SU-DHL-6 (cell line): ENCODE results near the gene NAE1.

Experiments used
- H2AFZ ChIP-seq: fragments of 200-600 bp; sonication (generic); 2 replicates; pipeline ENCODE4 v1.6.1; 2014; ENCODE audit warnings: low read depth, mild to moderate bottlenecking, moderate library complexity, mixed read lengths, antibody characterized with exemption, low read length; ENCODE audit not compliant: severe bottlenecking
- H3F3A ChIP-seq: fragments of 200-600 bp; shearing (Covaris generic); 2 replicates; pipeline ENCODE4 v1.6.0; 2016; ENCODE audit warnings: antibody characterized with exemption, mild to moderate bottlenecking; ENCODE audit not compliant: insufficient read depth
- H3K27ac ChIP-seq: fragments of 200-600 bp; sonication (generic); 2 replicates; pipeline ENCODE4 v1.5.1; 2016; ENCODE audit warnings: low read depth, mild to moderate bottlenecking, low read length, moderate library complexity, mixed read lengths
- H3K27me3 ChIP-seq: fragments of 200-600 bp; sonication (generic), shearing (Covaris generic); 2 replicates; pipeline ENCODE4 v1.6.0; 2014; ENCODE audit warnings: mild to moderate bottlenecking, low read length
- H3K36me3 ChIP-seq: fragments of 200-600 bp; sonication (generic); 2 replicates; pipeline ENCODE4 v1.6.1; 2014; ENCODE audit warnings: mild to moderate bottlenecking, low read length, mixed read lengths
- H3K4me2 ChIP-seq: fragments of 300-600, 200-600 bp; shearing (Covaris generic), sonication (generic); 2 replicates; pipeline ENCODE4 v1.6.0; 2014; ENCODE audit warnings: low read length, low read depth, mild to moderate bottlenecking; ENCODE audit not compliant: poor library complexity, severe bottlenecking
- H3K4me3 ChIP-seq: fragments of 200-600 bp; sonication (generic); 2 replicates; pipeline ENCODE4 v1.5.1; 2014; ENCODE audit warnings: antibody characterized with exemption, low read length, mild to moderate bottlenecking, mixed read lengths; ENCODE audit not compliant: insufficient read depth, poor library complexity, severe bottlenecking
- H3K79me2 ChIP-seq: fragments of 200-600 bp; sonication (generic); 2 replicates; pipeline ENCODE4 v1.6.1; 2014; ENCODE audit warnings: mild to moderate bottlenecking, low read length, moderate library complexity; ENCODE audit not compliant: insufficient read depth
- H3K9ac ChIP-seq: fragments of 200-600 bp; sonication (generic); 2 replicates; pipeline ENCODE4 v1.7.0; 2014; ENCODE audit warnings: mild to moderate bottlenecking, low read length
- H3K9me2 ChIP-seq: fragments of 200-600 bp; sonication (generic); replicated peaks from 2 replicates; pipeline ENCODE4 v1.6.1; 2014; ENCODE audit warnings: low read length; ENCODE audit not compliant: insufficient read depth
- H3K9me3 ChIP-seq: fragments of 200-600 bp; sonication (generic); 2 replicates; pipeline ENCODE4 v1.6.1; 2014; ENCODE audit warnings: low read length, mixed read lengths; ENCODE audit not compliant: insufficient read depth
- H4K20me1 ChIP-seq: fragments of 200-600 bp; sonication (generic); 2 replicates; pipeline ENCODE4 v1.6.1; 2014; ENCODE audit warnings: low read depth, mild to moderate bottlenecking, antibody characterized with exemption, low read length, moderate library complexity, mixed read lengths
- EZH2phosphoT487 ChIP-seq: fragments of 200-600 bp; sonication (generic), shearing (Covaris generic); conservative IDR thresholded peaks from 2 replicates; pipeline ENCODE4 v1.6.1; 2018; ENCODE audit warnings: mild to moderate bottlenecking, antibody characterized with exemption, low read length, moderate library complexity, mixed read lengths
- TF ChIP-seq, protein P1 (sequence below): fragments of 200-600 bp; sonication (generic); IDR thresholded peaks from one replicate; pipeline ENCODE4 v1.5.1; 2017; ENCODE audit warnings: antibody characterized with exemption, mild to moderate bottlenecking, low read length, moderate library complexity; ENCODE audit not compliant: insufficient read depth, poor library complexity, severe bottlenecking

Gene NAE1

DNA sequence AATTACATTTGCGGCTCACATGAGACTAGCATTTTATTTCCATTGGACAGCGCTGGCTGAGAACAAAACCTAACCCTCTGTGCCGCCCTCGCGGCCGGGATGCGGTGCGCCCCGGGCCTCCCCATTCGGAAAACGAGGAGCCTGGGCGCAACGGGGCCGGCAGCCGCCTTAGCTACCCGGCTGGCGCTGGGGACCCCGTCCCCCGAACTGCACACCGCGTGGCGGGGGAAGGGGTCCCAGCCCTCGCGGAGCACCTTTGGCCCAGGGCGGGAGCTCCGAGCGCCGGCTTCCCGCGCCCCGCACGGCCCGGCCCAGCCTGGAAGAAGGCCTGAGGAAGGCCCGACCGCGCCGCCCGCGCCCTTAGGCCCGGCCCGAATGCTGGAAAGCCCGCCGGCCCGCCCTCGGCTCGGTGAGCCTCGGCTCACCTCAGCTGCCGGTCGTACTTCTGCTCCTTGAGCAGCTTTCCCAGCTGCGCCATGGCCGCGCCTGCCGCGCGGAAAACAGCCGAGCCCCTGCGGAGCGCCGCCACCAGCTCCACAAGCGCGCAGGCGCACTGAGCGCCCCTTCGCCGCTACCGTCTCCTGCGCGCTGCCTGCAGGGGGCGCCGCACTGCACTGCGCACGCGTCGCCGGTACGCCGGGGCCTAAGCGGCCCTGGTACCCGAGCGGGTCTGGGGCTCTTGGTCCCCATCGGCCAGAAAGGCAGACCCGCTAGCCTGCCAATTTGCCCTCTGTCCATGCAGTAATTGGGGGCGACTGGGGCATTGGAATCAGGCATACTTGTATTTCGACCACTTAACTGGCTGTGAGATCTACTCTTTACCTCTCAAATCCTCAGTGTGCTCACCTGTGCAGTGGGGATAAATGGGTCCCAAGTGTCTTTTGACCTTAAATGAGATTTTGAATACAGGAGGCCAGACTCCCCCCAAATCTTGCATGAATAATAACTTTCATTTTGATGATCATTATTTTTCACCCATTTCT is at the start of gene NAE1:
NAE1 (minus strand) TSS at position 555 of the 983 bp plus-strand sequence; CDS start at position 478, 77 bp downstream.
- no peaks in the 10 kb centered on the region for H4K20me1 ChIP-seq
- peak within 1 kb of the TSS; percentile 88 for H3K4me3 ChIP-seq
- peaks cover 5% of the 10 kb centered on the region; the same call in 1 of the 2 replicates for H3K36me3 ChIP-seq
- H3K79me2 ChIP-seq, result peaks cover 24% of the 10 kb centered on the region
- peak within 1 kb of the TSS; percentile 50 for H2AFZ ChIP-seq
- H3K27me3 ChIP-seq, result no peaks in the 10 kb centered on the region
- H3K4me2 ChIP-seq, result peak within 1 kb of the TSS; percentile 89
- H3F3A ChIP-seq, result peaks cover 13% of the 10 kb centered on the region
- H3K27ac ChIP-seq, result peak within 1 kb of the TSS; percentile 65
- H3K9me3 ChIP-seq, result no peaks in the 10 kb centered on the region
- no peak for TF ChIP-seq EZH2phosphoT487
- TF ChIP-seq, protein P1, sequence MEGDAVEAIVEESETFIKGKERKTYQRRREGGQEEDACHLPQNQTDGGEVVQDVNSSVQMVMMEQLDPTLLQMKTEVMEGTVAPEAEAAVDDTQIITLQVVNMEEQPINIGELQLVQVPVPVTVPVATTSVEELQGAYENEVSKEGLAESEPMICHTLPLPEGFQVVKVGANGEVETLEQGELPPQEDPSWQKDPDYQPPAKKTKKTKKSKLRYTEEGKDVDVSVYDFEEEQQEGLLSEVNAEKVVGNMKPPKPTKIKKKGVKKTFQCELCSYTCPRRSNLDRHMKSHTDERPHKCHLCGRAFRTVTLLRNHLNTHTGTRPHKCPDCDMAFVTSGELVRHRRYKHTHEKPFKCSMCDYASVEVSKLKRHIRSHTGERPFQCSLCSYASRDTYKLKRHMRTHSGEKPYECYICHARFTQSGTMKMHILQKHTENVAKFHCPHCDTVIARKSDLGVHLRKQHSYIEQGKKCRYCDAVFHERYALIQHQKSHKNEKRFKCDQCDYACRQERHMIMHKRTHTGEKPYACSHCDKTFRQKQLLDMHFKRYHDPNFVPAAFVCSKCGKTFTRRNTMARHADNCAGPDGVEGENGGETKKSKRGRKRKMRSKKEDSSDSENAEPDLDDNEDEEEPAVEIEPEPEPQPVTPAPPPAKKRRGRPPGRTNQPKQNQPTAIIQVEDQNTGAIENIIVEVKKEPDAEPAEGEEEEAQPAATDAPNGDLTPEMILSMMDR, result peak; percentile 91
- no peaks in the 10 kb centered on the region for H3K9me2 ChIP-seq
- H3K9ac ChIP-seq, result peak within 1 kb of the TSS; percentile 88

DNA sequence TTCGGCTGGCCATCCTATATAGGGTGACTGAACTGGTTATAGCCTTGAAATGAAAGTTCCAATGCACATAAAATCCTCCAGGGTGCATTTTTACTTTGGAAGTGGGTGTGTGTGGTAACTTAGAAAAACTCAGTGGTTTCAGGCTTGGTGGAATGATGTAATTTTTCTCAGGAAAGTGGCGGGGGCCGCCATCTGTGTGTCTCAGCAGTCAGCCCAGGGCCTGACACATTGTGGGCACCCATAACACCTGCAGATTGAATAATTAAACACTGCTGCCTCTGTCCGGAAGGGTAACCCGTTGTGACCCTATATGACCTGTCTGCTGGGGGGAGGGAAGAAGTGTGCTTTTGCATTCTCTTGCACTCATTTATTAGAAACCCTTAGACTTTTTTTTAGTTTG is 47.3 kb upstream of the NAE1 start:
- no peaks in the 10 kb centered on the region for H4K20me1 ChIP-seq
- no peaks in the 10 kb centered on the region for H3K36me3 ChIP-seq
- H3K9me2 ChIP-seq, result no peaks in the 10 kb centered on the region
- H3K9ac ChIP-seq, result no peak overlapping the region
- no peak overlapping the region for H3K4me2 ChIP-seq
- H3K4me3 ChIP-seq, result no peak overlapping the region
- no peak overlapping the region for H2AFZ ChIP-seq
- H3K9me3 ChIP-seq, result no peaks in the 10 kb centered on the region
- peaks cover 7% of the 10 kb centered on the region; the same call in 1 of the 2 replicates for H3K79me2 ChIP-seq
- H3F3A ChIP-seq, result peaks cover 6% of the 10 kb centered on the region; the same call in 1 of the 2 replicates
- H3K27ac ChIP-seq, result no peak overlapping the region
- TF ChIP-seq, protein P1, result no peak
- no peak for TF ChIP-seq EZH2phosphoT487
- no peaks in the 10 kb centered on the region for H3K27me3 ChIP-seq

DNA sequence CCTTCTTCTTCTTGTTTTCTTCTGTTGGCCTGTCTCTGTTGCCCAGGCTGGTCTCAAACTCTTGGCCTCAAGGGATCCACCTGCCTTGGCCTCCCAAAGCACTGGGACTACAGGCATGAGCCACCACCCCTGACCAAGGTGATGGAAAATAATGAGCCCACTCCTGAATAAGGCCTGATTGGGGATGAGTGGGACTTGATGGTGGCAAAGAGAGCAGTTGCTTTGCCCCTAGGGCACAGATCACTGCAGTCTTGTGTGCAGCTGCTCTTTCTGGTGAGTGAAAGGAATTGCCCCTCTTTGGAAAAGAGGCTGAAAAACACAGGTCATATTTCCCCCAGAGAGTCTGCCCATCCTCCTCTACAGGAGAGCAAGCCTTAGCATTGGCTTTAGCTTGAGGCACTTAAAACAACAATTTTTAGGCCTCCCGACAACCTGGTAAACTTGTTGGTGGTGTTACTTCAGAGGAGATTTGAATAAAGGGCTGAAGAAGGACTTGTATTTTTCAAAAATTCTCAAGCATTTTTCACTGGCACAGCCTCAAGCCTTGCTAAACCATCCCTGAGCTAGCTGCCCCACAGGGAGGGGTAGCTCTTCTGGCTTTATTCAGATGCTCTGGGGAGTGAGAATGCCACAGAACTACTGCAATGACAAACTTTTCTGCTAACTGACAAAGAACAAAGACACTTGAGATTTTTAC is 43.5 kb upstream of the NAE1 start:
- Histone ChIP-seq H3K9me2 (no peaks in the 10 kb centered on the region), H3K27me3 (no peaks in the 10 kb centered on the region), H3K4me2 (no peak overlapping the region), H3K79me2 (no peaks in the 10 kb centered on the region), H3K27ac (no peak overlapping the region), H4K20me1 (no peaks in the 10 kb centered on the region), H3K9ac (no peak overlapping the region), H2AFZ (no peak overlapping the region), H3F3A (peaks cover 6% of the 10 kb centered on the region; the same call in 1 of the 2 replicates), H3K36me3 (no peaks in the 10 kb centered on the region), H3K4me3 (no peak overlapping the region), H3K9me3 (no peaks in the 10 kb centered on the region)
- TF ChIP-seq, protein P1, result no peak
- TF ChIP-seq EZH2phosphoT487, result no peak
